Activated effector memory CD4-positive, alpha-beta T cell treated with Interleukin-2 at 50 U/mL for 16 hours (primary cell): ENCODE results near the gene ATL1.
"Not testable (repeated sequence)": the region's sequence is repeated elsewhere in the genome, so short reads cannot be mapped to it uniquely, and the experiment has no call there.

Experiments
- DNase-seq: peaks from one replicate; pipeline ENCODE4 v3.0.0-alpha.2; 2020

Gene ATL1

DNA sequence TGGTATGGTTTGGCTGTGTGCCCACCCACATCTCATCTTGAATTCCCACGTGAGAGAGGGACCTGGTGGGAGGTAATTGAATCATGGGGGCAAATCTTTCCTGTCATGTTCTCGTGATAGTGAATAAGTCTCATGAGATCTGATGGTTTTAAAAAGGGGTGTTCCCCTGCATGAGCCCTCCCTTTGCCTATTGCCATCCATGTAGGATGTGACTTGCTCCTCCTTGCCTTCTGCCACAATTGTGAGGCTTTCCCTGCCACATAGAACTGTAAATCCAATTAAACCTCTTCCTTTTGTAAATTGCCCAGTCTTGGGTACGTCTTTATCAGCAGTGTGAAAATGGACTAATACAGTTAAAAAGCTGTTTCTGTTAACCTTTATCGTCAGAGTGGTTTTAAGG lies 21.9 kb upstream of the ATL1 start:
- DNase-seq, result not testable (repeated sequence)

DNA sequence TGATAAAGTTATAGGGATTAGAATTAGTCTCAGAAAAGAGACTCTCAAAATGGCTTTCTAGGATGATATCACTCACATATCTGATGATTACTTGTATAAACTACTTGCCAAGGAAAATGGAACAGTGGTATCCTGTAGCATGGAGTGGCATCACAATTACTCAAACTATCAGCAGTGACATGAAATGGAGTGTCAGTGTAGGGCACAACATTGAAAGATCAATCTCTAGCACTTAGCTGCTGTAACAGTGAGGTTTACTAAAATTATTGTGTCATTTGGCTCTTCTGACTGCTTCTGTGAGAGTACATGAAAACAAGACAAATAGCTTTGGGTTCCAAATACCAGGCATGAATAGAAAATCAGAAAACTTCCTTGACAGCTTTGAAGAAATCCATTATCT lies 20.9 kb upstream of the ATL1 start:
- DNase-seq, result no peak

DNA sequence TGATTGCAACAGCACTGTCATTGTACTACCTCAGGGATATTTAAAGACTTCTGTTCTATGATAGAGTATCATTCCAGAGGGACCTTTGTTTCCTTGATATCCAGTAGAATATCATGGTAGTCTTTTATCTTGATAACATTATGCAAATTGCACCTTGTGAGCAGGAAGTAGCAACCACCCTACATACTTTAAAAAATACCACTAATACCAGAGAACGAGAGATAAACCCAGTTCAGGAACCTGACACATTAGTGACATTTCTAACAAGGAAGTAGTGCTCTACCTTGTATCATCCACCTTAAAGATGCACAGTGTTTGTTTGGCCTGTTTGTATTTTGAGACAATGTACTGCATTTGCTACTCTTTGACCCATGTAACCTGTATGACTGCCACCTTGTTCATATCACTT lies 18.8 kb upstream of the ATL1 start:
- no peak for DNase-seq

DNA sequence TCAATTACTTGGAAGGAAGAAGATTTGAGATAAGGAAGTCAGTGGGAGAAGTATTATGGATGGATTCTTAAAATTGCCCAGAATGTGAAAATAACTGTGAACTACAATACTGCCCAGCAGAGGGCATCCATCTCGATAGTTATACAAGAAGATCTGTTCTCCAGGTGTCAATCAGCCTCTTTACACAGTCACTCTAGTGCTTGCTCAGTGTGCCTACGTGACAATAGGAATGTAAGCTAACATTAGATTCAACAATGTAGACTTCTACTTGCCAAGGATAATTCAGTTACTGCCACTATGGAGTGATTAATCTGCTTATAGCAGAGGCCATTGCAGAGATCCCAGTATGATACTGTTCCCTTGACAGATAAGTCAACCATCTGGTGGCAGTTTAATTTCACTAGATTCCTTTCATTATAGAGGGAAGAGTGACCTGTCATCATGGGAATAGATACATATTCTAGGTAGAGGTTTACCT lies 17.0 kb upstream of the ATL1 start:
- DNase-seq, result no peak

DNA sequence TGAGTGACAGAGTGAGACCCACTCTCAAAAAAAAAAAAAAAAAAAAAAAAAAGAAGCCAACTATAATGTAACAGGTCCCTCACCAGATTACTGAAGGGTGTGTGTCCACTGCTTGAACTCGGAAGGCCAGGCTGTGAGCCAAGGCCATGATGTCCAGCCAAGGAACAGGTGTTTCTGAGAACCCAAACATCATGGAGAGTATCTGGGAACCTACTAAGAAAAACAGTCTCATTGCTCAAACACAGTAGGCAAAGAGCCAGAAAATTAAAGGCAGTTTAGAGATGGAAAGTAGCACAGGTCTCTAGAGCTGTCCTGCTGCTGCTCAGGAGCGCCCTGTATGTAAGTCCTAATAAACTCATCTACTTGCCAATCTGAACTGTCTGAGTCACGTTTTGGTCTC lies 15.0 kb upstream of the ATL1 start:
- DNase-seq, result no peak

DNA sequence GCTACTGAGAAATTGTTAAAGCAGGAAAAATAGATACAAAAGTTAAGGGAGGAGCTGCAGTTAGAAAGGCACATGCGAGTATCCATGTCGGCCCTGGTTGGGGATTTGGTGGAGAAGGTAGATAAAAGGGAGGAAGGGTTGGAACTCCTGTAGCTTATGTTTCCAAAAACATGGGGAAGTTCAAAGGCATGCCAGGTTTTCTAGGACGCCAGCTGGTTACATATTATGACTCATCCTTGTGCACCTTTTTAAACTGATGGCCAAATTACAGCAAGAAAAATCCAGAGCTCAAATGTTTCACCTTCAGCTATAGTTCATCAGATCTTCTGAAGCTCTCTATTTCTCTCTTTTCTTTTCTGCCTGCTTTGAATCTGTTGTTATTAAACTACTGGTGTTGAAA lies 14.3 kb upstream of the ATL1 start:
- DNase-seq, result no peak

DNA sequence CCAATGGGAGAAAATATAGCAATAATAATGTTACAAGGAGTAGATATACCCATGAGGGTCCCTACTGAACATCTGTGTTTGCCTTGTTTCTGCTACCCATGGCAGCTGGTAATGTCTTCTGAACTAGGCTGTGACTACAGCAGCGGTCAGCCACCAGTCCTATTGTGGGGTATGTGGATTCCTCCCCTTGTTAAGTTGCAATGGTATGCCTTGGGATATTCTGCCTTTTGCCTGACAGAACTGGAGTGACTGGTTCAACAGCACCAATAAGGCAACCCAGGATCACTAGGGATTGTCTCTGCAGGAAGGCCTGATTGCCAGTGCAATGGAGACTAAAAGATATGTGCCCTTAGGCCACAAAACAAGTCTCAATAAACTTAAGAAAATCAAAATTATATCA lies 9.7 kb upstream of the ATL1 start:
- no peak for DNase-seq

DNA sequence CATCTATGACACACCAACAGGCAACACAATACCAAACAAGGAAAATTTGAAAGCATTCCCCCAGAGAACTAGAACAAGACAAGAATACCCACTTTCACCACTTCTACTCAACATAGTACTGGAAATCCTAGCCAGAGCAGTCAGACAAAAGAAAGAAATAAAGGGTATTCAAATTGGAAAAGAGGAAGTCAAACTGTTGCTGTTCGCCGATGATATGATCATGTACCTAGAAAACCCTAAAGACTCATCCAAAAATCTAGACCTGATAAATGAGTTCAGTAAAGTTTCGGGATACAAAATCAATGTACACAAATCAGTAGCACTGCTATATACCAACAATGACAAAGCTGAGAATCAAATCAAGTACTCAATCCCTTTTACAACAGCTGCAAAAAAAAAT lies 8.1 kb upstream of the ATL1 start:
- DNase-seq, result no peak

DNA sequence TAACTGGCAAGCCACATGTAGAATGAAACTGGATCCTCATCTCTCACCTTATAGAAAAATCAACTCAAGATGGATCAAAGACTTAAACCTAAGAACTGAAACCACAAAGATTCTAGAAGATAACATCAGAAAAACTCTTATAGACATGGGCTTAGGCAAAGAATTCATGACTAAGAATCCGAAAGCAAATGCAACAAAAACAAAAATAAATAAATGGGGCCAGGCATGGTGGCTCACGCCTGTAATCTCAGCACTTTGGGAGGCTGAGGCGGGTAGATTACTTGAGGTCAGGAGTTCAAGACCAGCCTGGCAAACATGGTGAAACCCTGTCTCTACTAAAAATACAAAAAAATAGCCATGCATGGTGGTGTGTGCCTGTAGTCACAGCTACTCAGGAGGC lies 7.1 kb upstream of the ATL1 start:
- not testable (repeated sequence) for DNase-seq

DNA sequence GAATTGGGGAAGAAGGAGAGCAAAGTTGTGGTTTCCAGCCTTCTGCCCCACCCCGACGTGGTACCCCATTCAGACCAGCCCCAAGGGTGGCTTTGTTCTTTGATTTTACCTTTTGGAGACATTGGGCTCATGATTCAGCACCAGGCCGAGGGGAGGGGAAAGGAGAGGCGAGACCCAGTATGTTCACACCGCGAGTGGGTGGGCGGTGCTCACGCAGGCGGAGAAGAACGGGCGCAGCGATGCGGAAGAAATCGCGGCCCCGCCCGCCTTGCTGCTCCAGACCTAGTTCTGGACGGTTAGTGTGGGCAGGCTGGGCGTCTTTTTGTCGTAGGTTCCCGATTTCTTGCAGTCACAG lies 963 bp downstream of the ATL1 start:
- no peak for DNase-seq

DNA sequence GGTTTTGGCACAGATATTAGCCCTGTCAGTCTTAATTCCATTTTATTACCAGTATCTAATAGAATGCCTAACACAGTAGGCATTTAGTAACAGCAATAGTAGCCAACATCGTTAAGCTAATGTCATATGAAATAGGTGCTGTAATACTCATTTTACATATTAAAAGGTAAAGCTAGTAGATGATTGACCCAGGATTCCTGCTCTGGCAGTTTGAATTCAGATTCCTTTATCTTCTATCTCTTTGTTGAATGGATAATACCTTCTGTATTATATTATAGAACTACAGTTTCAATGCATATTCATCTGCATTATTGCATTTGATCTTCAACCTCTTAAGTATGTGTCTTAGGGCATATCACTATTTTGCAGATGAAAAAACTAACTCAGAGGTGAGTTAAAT lies 2.9 kb downstream of the ATL1 start:
- DNase-seq, result no peak

DNA sequence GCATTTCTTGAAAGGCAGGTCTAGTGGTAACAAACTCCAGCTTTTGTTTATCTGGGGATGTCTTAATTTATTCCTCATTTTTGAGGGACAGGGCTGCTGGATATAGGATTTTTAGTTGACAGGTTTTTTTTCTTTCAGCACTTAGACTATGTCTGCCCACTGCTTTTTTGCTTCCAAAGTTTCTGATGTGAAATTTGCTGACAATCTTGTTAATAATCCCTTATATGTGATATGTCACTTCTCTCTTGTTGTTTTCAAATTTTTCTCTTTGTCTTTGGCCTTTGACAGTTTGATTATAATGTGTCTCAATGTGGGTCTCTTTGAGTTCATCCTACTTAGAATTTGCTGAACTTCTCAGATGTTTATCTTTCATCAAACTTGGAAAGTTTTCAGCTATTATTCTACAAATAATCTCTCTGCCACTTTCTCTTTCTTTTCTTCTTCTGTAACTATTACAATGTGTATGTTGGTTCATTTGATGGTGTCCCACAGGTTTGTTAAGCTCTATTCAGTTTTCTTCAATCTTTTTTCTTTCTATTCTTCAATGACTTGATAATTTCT lies 9.8 kb downstream of the ATL1 start:
- no peak for DNase-seq

DNA sequence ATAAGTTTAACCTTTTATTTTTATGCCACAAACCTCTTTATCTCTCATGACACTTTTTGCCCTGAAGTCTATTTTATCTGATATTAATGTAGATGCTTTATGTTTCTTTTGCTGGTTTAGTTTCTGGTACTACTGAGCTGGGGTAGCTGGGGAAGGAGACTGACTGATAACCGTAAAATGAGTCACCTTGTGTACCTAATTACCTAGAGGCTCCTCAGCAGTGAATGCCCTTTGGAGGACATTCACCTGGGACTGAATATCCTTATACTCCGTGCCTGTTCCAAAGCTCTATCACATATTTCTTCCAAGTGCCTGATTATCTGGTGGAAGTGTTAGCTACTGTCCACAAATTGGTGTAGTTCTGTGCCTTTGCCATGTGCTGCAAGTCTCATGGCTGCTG lies 13.9 kb downstream of the ATL1 start:
- no peak for DNase-seq

DNA sequence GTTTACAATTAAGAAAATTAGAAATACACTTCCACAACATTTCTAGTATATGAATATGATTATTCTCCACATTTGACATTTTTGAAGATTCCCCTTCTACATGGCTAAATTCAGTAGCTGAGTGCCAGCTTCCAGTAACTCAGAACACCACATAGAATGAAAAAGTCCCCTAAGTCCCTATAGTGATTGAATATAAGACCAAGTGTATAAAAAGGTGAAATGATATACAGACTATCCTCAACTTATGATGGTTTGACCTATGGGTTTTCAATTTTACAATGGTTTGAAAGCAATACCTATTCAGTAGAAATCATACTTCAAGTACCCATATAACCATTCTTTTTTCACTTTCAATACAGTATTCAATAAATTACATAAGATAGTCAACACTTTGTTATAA lies 15.8 kb downstream of the ATL1 start:
- DNase-seq, result no peak

DNA sequence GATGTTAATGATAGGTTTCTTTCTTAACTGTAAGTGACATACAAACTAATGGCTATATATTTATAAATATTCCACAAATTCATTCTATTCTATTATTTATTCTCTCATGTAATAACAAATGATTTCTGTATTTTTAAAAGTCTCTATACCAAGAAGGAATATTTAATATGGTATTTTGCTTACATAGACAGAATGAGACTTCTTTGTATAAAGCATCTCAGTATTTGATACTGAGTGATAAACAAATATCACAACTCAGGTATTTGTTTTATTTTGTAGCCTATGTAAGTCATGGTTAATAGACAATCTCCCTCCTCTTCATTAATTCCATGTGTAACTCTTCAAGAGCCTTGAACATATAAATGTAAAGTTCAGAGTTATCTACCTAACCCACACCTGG lies 18.0 kb downstream of the ATL1 start:
- no peak for DNase-seq

DNA sequence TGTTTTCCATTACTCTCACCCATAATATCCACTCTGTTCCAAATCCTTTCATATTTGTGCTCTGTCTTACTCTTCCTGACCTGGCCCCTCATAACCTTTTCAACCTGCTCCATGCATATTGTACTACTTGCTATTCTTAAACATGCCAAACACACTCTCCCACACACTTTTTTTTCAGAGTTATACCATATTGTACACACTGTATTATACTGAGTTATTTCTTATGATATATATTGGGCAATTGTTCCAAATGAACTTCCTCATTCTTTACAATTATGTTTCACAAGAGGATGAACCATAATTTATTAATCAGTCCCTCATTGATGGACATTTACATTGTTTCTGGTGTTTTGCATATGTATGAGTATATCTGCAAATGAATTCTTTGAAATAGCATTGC lies 18.5 kb downstream of the ATL1 start:
- no peak for DNase-seq

DNA sequence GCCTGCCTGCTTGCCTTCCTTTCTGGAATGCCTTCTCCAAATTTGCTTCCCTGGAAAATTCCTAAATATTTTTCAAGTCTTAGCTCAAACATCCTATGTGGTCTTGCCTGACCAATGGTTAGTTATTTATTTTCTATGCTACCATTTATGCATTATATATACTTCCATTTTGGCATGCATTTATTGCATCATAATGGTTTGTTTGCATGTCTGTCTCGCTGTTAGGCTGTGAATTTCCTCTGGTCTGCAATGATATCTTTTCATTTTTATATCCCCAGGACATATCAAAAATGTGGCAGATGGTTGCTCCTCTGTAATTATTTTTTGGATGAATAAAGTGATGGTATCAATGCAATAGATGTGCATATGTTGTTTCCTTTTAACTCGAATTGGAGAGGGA lies 30.5 kb downstream of the ATL1 start:
- no peak for DNase-seq

DNA sequence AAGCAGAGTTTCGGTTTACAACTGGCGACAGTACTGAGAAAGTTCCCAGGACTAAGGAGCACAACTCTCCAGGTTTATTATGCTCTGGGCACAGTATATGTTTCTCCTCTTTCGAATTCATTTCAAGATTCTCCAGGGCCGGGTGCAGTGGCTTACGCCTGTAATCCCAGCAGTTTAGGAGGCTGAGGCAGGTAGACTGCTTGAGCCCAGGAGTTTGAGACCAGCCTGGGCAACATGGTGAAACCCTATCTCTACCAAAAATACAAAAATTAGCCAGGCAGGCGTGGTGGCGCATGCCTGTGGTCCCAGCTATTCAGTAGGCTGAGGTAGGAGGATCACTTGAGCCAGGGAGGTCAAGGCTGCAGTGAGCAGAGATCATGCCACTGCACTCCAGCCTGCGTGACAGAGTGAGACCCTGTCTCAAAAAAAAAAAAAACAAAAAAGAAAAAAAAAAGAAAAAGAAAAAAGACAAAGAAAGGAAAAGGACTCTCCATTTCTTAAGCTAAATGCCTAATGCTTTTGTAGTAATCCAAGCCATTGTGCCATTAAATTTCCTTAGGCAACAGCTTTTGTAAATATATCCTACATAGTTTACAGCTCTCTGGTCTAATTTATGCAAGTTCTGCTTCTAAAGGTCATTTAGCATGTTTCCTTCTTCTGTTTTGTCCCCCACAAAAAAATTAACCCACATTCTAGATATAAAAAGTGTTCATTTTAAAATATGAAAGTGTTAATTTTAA lies 34.8 kb downstream of the ATL1 start:
- no peak for DNase-seq

DNA sequence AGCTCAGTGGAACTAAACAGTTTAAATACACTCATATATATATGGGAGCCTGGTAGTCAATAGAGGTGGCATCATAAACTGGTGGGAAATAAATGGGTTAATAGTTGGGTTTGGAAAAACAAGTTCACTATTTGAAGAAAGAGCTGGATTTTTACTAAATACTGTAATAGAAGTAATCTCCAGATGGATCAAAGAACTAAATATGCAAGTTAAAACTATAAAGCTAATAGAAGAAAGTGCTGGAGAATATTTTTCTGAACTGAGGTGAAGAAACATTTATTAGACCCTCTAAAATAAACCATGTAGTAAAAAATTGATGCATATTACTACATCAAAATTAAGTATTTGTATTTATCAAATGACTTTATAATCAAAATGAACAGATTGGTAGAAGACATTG lies 38.8 kb downstream of the ATL1 start:
- DNase-seq, result no peak

DNA sequence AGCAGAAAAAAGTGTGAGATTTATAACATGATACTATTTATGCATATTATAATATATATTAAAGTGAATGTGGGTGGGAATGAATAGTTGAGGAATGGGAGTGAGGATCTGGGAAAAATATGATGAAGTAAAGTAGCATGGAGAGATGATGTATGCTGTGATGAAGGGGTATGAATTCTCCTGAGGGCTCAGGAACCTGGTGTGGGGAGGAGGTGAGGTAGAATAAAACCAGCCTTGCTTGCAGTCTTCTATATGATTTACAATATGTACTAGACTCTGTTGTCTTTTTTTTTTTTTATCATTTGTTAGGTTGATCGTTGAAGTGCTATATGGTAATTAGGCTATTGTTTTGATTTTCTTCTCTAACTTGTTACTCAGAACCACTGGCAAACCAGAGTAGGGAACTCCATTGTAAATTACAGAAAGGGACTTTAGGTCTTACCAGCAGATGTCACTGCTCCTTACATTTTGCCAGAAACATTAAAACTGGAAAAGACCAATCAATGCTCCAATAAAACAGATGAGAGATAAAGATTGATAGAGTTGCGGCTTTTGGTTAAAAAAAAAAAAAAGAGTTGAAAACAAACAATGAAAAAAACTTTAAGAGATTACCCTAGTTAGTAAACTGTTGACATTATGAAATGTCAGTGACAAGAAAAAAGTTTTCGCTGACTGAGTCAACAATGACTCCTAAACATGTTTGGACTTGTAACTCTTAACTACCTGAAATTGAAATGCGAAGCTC lies 39.9 kb downstream of the ATL1 start:
- DNase-seq, result no peak

DNA sequence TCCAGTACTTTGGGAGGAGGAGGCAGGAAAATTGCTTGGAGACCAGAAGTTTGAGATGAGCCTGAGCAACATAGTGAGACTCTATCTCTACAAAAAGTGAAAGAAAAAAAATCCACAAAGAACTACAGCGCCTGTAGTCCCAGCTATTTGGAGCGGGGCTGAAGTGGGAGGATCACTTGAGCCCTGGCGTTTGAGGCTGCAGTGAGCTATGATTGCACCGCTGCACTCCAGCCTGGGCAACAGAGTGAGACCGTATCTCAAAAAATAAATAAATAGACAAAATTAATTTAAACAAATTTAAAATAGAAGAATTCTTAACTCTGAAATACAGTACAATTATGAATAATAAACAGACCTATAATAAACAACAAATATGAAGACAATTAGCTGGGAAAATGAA lies 40.9 kb downstream of the ATL1 start:
- no peak for DNase-seq

DNA sequence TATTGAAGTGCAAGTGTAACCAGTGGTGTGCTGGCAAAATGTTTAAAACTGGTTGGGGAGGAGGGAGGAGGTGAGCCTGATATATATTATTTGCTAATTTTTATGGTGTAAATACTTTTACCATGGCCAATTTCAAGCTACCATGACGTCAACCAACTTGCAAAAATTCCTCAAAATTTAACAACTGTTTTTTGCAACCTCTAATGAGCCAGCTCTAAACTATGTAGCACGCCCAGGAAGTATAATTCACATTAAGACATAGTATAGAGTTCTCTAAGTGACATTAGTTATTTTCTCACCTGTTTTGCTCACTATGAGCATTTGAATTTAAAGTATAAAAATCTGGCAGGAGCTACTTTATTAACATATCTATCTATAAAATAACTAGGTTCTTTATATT lies 41.4 kb downstream of the ATL1 start:
- DNase-seq, result no peak

DNA sequence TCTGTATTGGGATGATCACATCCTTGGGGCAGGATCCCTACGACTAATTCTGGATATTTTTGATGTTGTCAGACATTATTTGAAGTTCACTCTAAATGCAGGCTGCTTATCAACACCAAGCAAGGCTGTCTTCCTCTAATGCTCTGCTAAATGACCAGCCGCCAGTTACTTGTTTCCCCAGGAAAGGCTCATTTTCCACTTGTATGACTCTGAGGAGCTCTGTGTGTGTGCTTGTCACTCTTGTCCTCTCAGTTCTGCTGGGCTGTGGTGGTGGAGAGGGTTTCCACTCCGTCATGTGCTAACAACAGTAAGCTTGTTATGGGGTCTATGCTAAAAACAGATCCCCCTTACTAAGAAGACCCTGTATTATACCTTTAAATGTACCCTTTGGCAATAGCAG lies 42.1 kb downstream of the ATL1 start:
- DNase-seq, result no peak

DNA sequence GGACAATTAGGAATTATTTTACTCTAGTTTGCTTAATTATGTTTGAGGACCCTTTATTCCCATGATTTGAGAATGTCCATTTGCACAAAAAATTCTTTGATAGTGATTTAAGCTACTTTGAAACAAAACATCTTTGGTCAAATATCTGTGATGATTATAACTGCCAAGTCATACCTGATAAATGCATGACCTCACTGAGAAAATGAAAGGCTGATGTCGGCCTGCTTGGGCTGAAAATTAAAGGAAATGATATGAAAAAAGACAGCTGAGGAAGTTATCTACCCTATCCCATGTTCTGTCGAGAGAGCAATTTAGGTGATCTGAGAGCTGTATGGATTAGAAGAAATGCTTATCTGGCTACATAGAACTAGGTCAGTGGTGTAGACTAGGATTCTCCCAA lies 43.6 kb downstream of the ATL1 start:
- no peak for DNase-seq

DNA sequence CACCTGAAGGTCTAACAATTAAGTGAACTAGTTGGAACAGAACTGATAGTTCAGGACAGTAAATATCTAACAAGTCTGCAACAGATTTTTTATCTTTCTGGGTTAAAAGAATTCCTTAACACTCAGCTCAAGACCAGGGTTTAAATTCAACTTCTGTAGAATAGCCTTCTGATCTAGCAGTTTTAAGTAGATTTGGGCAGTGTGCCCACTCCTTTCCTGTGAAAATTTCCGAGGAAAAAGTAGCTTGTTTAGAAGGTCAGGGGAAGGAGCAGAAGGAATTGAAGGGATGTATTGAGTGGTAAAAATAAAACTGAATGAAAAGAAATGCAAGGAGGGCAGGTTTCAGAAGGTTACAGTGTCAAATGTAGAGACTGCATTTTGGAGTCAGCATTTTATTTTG lies 45.8 kb downstream of the ATL1 start:
- DNase-seq, result no peak
